Uterus (tissue), 2 donors: ENCODE measurements around the gene TOLLIP.

ENCODE experiments used
- POLR2A ChIP-seq, 2 donors: fragments of 450-650 bp; IDR thresholded peaks; one replicate each; pipeline ENCODE4 v1.6.1; 2016; ENCODE audit warnings: antibody characterized with exemption in 2 of 2, mild to moderate bottlenecking in 1 of 2, moderate library complexity in 1 of 2
- TF ChIP-seq, protein P1 (sequence below), 4 experiments: fragments of 200-600 bp in 2 of 4; fragments of 450-650 bp in 2 of 4; sonication (generic) in 2 of 4; IDR thresholded peaks; one replicate each; pipeline ENCODE4 v1.5.1; 2016 to 2019; ENCODE audit warnings: antibody characterized with exemption in 4 of 4, mild to moderate bottlenecking in 2 of 4, moderate library complexity in 1 of 4

- TF ChIP-seq, protein P1, sequence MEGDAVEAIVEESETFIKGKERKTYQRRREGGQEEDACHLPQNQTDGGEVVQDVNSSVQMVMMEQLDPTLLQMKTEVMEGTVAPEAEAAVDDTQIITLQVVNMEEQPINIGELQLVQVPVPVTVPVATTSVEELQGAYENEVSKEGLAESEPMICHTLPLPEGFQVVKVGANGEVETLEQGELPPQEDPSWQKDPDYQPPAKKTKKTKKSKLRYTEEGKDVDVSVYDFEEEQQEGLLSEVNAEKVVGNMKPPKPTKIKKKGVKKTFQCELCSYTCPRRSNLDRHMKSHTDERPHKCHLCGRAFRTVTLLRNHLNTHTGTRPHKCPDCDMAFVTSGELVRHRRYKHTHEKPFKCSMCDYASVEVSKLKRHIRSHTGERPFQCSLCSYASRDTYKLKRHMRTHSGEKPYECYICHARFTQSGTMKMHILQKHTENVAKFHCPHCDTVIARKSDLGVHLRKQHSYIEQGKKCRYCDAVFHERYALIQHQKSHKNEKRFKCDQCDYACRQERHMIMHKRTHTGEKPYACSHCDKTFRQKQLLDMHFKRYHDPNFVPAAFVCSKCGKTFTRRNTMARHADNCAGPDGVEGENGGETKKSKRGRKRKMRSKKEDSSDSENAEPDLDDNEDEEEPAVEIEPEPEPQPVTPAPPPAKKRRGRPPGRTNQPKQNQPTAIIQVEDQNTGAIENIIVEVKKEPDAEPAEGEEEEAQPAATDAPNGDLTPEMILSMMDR (IDR thresholded peaks at IDR 0.05): no peak
- TF ChIP-seq POLR2A (IDR thresholded peaks at IDR 0.05): no peak
Observed at GRCh38 chr11:1239596-1240205, 69.7 kb downstream of the TOLLIP start.
